Psoas muscle (tissue), 8 donors: ENCODE measurements around the gene PAFAH2. TPM values are rescaled to one million over a fixed set of nuclear protein-coding genes. Genes with fewer than 3 reads are reported as not detected.

Experiments used
- ATAC-seq, 4 donors: fragments of 200-7000 bp; cut with Tn5 transposase; one replicate each; pipeline ENCODE4 v1.9.1; 2020; ENCODE audit warnings: moderate library complexity in 3 of 4, mild to moderate bottlenecking in 2 of 4
- DNase-seq, 2 donors: peaks; one replicate each; pipeline ENCODE4 v3.0.0-alpha.2; 2020
- H3K27ac ChIP-seq: fragments of 200-600 bp; one replicate; pipeline ENCODE4 v1.8.0; 2022
- H3K27me3 ChIP-seq, 3 donors: fragments of 200-600 bp in 1 of 3; one replicate each; pipeline versions ENCODE4 v1.6.1 to v1.8.0; 2013 to 2022; ENCODE audit warnings: low read length in 2 of 3, mild to moderate bottlenecking in 2 of 3, moderate library complexity in 1 of 3; ENCODE audit not compliant: insufficient read depth in 3 of 3
- H3K36me3 ChIP-seq, 2 donors: fragments of 200-600 bp in 1 of 2; one replicate each; pipeline versions ENCODE4 v1.6.1 to v1.8.0; 2013 to 2022; ENCODE audit warnings: low read depth in 1 of 2, mild to moderate bottlenecking in 1 of 2, moderate library complexity in 1 of 2; ENCODE audit not compliant: insufficient read depth in 1 of 2
- H3K4me1 ChIP-seq: fragments of 200-600 bp; one replicate; pipeline ENCODE4 v1.8.0; 2022
- H3K4me3 ChIP-seq: fragments of 200-600 bp; one replicate; pipeline ENCODE4 v1.8.0; 2022; ENCODE audit warnings: mild to moderate bottlenecking
- H3K9me3 ChIP-seq: fragments of 200-600 bp; one replicate; pipeline ENCODE4 v1.8.0; 2022
- CTCF ChIP-seq: fragments of 200-600 bp; IDR thresholded peaks from one replicate; pipeline ENCODE4 v1.8.0; 2022; ENCODE audit warnings: antibody characterized with exemption
- WGBS, 3 donors: extraction: QIAGEN DNeasy Blood & Tissue Kit; methylation state at CpG; one replicate each; pipeline versions ENCODE4 v1.1.6 to v1.1.7; 2013; 5-methylcytosine and 5-hydroxymethylcytosine counted together
- intact Hi-C, 2 donors: fragments of 100-400 bp; cut with DNase I; formaldehyde crosslinking; loops; one replicate each; pipeline versions ENCODE4 v1.11.0 to v1.14.2; 2022
- polyA plus RNA-seq, 3 donors: library from polyadenylated mRNA; stranded (reverse); fragments of 200-250 nt; gene quantifications; one replicate each; pipeline ENCODE4 v1.2.3, GENCODE V29; 2013
- total RNA-seq, 4 donors: library from RNA; stranded (reverse); fragmentation: NEBNext Ultra II Directional in 2 of 4; extraction: Animal tissue kit (Norgen Biotek cat#: 25700) in 2 of 4; gene quantifications; one replicate each; pipeline versions ENCODE4 v1.2.1 to v1.2.4, GENCODE V29; 2021 to 2023
- donor health status: healthy with polysubstance abuse.
- donor health status: DM: no; HTN: no; CAD: no; lungs with moderate emphysema.
- donor health status: Bipolar disorder and iron deficiency.
- donor health status: healthy.
- donor health status: DM: yes; HTN: yes; CAD: no.
- donor health status: DM: no; HTN: no; CAD: no.
- donor health status: DM: no; HTN: no; CAD: no.
- donor health status: DM: yes; HTN: yes; CAD: no.

PAFAH2 gene
- total and polyA plus RNA-seq, 7 donors = 5.1 to 30.1 (median 11.3) TPM

GRCh38 chr1:25978403-25978802 lies 19.5 kb downstream of the PAFAH2 start:
- Histone ChIP-seq H3K4me3 (no peak overlapping the region), H3K4me1 (no peaks in the 10 kb centered on the region), H3K9me3 (no peaks in the 10 kb centered on the region), H3K36me3 (peaks cover 8 to 97% of the 10 kb centered on the region in 2 donors), H3K27me3 (no peaks in the 10 kb centered on the region), H3K27ac (no peak overlapping the region)
- intact Hi-C loops = no loop called here
- 73 to 91% (median 85%) methylated on average over 2 of the region's 2 CpGs for WGBS, 3 donors
- ATAC-seq (no peak), DNase-seq (no peak)
- no peak for TF ChIP-seq CTCF

- intact Hi-C loops = no loop called here
- Histone ChIP-seq H3K4me3 (no peak overlapping the region), H3K36me3 (peaks cover 7 to 97% of the 10 kb centered on the region in 2 donors), H3K4me1 (no peaks in the 10 kb centered on the region), H3K9me3 (no peaks in the 10 kb centered on the region), H3K27me3 (no peaks in the 10 kb centered on the region), H3K27ac (no peak overlapping the region)
- ATAC-seq (no peak), DNase-seq (no peak)
- 69 to 73% (median 71%) methylated on average over 5 of the region's 5 CpGs for WGBS, 3 donors
- no peak for TF ChIP-seq CTCF
Measured at GRCh38 chr1:25977801-25978200, 20.1 kb downstream of the PAFAH2 start.

- WGBS, 3 donors = 53 to 81% (median 64%) methylated on average over 6 of the region's 6 CpGs
- no peak for TF ChIP-seq CTCF
- no peaks in the 10 kb centered on the region for H3K27me3 ChIP-seq
- no peak overlapping the region for H3K4me3 ChIP-seq
- intact Hi-C loops = no loop called here
- DNase-seq (no peak), ATAC-seq (no peak)
- no peaks in the 10 kb centered on the region for H3K9me3 ChIP-seq
- no peak overlapping the region for H3K27ac ChIP-seq
- no peaks in the 10 kb centered on the region for H3K4me1 ChIP-seq
- H3K36me3 ChIP-seq = peaks cover 14 to 97% of the 10 kb centered on the region in 2 donors
Measured at GRCh38 chr1:25973610-25974321, 24.1 kb downstream of the PAFAH2 start.

- DNase-seq (no peak), ATAC-seq (no peak)
- H3K4me3 ChIP-seq = no peak overlapping the region
- H3K36me3 ChIP-seq = peaks cover 14 to 98% of the 10 kb centered on the region in 2 donors
- no peaks in the 10 kb centered on the region for H3K27me3 ChIP-seq
- H3K4me1 ChIP-seq = no peaks in the 10 kb centered on the region
- intact Hi-C loops = no loop called here
- no peak for TF ChIP-seq CTCF
- H3K27ac ChIP-seq = no peak overlapping the region
- WGBS, 3 donors = 59 to 67% (median 65%) methylated on average over 1 of the region's 1 CpG
- no peaks in the 10 kb centered on the region for H3K9me3 ChIP-seq
Measured at GRCh38 chr1:25971811-25972180, 26.1 kb downstream of the PAFAH2 start.
